Measurements from ENCODE around the gene NOLC1. TPM values are rescaled to one million over a fixed set of nuclear protein-coding genes. Genes with fewer than 3 reads are reported as not detected.
A peak's percentile ranks its signal among the peaks of the same experiment; 100 is the strongest.

The NOLC1 gene
- total and polyA plus RNA-seq, 10 of the 15 experiments (the other 5 are each of a cell fraction or from before 2014, with no cell fraction given) = 91.7 to 244 (median 128) TPM

- no peak for TF ChIP-seq PRDM15 (CRISPR knock-in tag; IDR thresholded peaks at IDR 0.05)
- no peak for TF ChIP-seq ZSCAN29 (IDR thresholded peaks at IDR 0.05)
- peak; percentile 63 for TF ChIP-seq YY1 (IDR thresholded peaks at IDR 0.05; ENCODE audit: low read depth, low read length)
- no peak; the same call in 1 of the 2 replicates for TF ChIP-seq IKZF1 (conservative IDR thresholded peaks at IDR 0.05)
- TF ChIP-seq HCFC1 (IDR thresholded peaks at IDR 0.05; ENCODE audit: low read length) = no peak
- no peak for TF ChIP-seq SMAD1 (IDR thresholded peaks at IDR 0.05; ENCODE audit: low read depth, partially characterized antibody)
- no peak for TF ChIP-seq ZZZ3 (IDR thresholded peaks at IDR 0.05; ENCODE audit: control insufficient read depth, insufficient read length, low read depth)
- TF ChIP-seq ASH2L (IDR thresholded peaks at IDR 0.05; ENCODE audit: borderline replicate concordance, low read depth) = no peak
- no peak for TF ChIP-seq SUPT20H (IDR thresholded peaks at IDR 0.05; ENCODE audit: borderline replicate concordance, control insufficient read depth, low read depth, low read length)
- TF ChIP-seq KLF5 (IDR thresholded peaks at IDR 0.05; ENCODE audit: partially characterized antibody) = no peak
- TF ChIP-seq FOS (IDR thresholded peaks at IDR 0.05; ENCODE audit: borderline replicate concordance, extremely low read depth, insufficient read length) = no peak
- no peak for TF ChIP-seq RFX5 (IDR thresholded peaks at IDR 0.05; ENCODE audit: low read depth, low read length)
- TF ChIP-seq IRF5 (IDR thresholded peaks at IDR 0.05; ENCODE audit: borderline replicate concordance) = no peak
- no peak for TF ChIP-seq IRF3 (IDR thresholded peaks at IDR 0.05)
- TF ChIP-seq PML (IDR thresholded peaks at IDR 0.05; ENCODE audit: low read length) = no peak
- TF ChIP-seq ZBTB33 (IDR thresholded peaks at IDR 0.05) = no peak
- no peak for TF ChIP-seq SMC3 (IDR thresholded peaks at IDR 0.05; ENCODE audit: borderline replicate concordance, low read length)
- no peak for TF ChIP-seq NR2C1 (IDR thresholded peaks at IDR 0.05)
- no peak for TF ChIP-seq BRCA1 (IDR thresholded peaks at IDR 0.05; ENCODE audit: low read depth, low read length)
- TF ChIP-seq NR2C2 (IDR thresholded peaks at IDR 0.05; ENCODE audit: borderline replicate concordance, control insufficient read depth, insufficient read length, low read depth) = no peak
- no peak for TF ChIP-seq JUND (IDR thresholded peaks at IDR 0.05; ENCODE audit: low read depth, low read length)
Observed at GRCh38 chr10:102114861-102115618, 37.1 kb upstream of the NOLC1 start (continued).
